HepG2 (cell line): ENCODE results near the gene ABCB8. TPM values are rescaled to one million over a fixed set of nuclear protein-coding genes. Genes with fewer than 3 reads are reported as not detected.

Experiments used
- ARID3A ChIP-seq: IDR thresholded peaks from 2 replicates; pipeline ENCODE4 v1.6.1; 2012; ENCODE audit warnings: low read depth, low read length, improper control_type of control experiment
- HNRNPH1 ChIP-seq: fragments of 200-400 bp; formaldehyde crosslinking; optimal IDR thresholded peaks from 2 replicates; pipeline ENCODE3; 2017; ENCODE audit warnings: mild to moderate bottlenecking, low read depth, low read length
- IKZF4 ChIP-seq: sonication (generic); formaldehyde crosslinking; IDR thresholded peaks from 2 replicates; pipeline ENCODE4 v1.5.1; 2020; ENCODE audit warnings: borderline replicate concordance, mild to moderate bottlenecking, low read depth, missing genetic modification reagents; ENCODE audit errors: not compliant biosample characterization
- MIER3 ChIP-seq: IDR thresholded peaks from 2 replicates; pipeline ENCODE4 v1.6.1; 2016; ENCODE audit warnings: missing compliant biosample characterization, borderline replicate concordance
- NFRKB ChIP-seq: fragments of 450-650 bp; IDR thresholded peaks from 2 replicates; pipeline ENCODE4 v1.6.1; 2017
- SALL1 ChIP-seq: sonication (generic); formaldehyde crosslinking; IDR thresholded peaks from 2 replicates; pipeline ENCODE4 v1.8.0; 2022; ENCODE audit warnings: mild to moderate bottlenecking, missing genetic modification reagents
- SMC3 ChIP-seq: IDR thresholded peaks from 2 replicates; pipeline ENCODE4 v1.6.1; 2011; ENCODE audit warnings: low read length, improper control_type of control experiment
- SRSF1 ChIP-seq: fragments of 200-400 bp; formaldehyde crosslinking; optimal IDR thresholded peaks from 2 replicates; pipeline ENCODE3; 2017; ENCODE audit warnings: mild to moderate bottlenecking, low read depth, low read length, moderate library complexity
- WIZ ChIP-seq: sonication (generic); formaldehyde crosslinking; IDR thresholded peaks from 2 replicates; pipeline ENCODE4 v1.5.1; 2020; ENCODE audit warnings: mild to moderate bottlenecking, missing genetic modification reagents
- ZBTB10 ChIP-seq: sonication (generic); formaldehyde crosslinking; IDR thresholded peaks from 2 replicates; pipeline ENCODE4 v1.4.0; 2020; ENCODE audit warnings: missing genetic modification reagents, borderline replicate concordance
- ZBTB25 ChIP-seq: IDR thresholded peaks from 2 replicates; pipeline ENCODE4 v1.6.1; 2018; ENCODE audit warnings: missing genetic modification reagents
- ZBTB44 ChIP-seq: sonication (generic); formaldehyde crosslinking; IDR thresholded peaks from 2 replicates; pipeline ENCODE4 v1.4.0; 2020; ENCODE audit warnings: missing genetic modification reagents
- ZFY ChIP-seq: sonication (generic); formaldehyde crosslinking; IDR thresholded peaks from 2 replicates; pipeline ENCODE4 v1.4.0; 2020; ENCODE audit warnings: missing genetic modification reagents
- ZNF20 ChIP-seq: sonication (generic); formaldehyde crosslinking; IDR thresholded peaks from 2 replicates; pipeline ENCODE4 v1.4.0; 2020; ENCODE audit warnings: mild to moderate bottlenecking, moderate library complexity, missing genetic modification reagents
- ZNF547 ChIP-seq: sonication (generic); formaldehyde crosslinking; IDR thresholded peaks from 2 replicates; pipeline ENCODE4 v1.5.1; 2020; ENCODE audit warnings: mild to moderate bottlenecking, missing genetic modification reagents
- ZNF557 ChIP-seq: sonication (generic); formaldehyde crosslinking; IDR thresholded peaks from 2 replicates; pipeline ENCODE4 v1.4.0; 2020; ENCODE audit warnings: missing genetic modification reagents
- ZNF720 ChIP-seq: sonication (generic); formaldehyde crosslinking; IDR thresholded peaks from 2 replicates; pipeline ENCODE4 v1.4.0; 2020; ENCODE audit warnings: missing genetic modification reagents
- ZNF781 ChIP-seq: sonication (generic); formaldehyde crosslinking; IDR thresholded peaks from 2 replicates; pipeline ENCODE4 v1.5.1; 2020; ENCODE audit warnings: borderline replicate concordance, mild to moderate bottlenecking, missing genetic modification reagents; ENCODE audit errors: not compliant biosample characterization
- polyA plus RNA-seq, 8 experiments: library from polyadenylated mRNA; depleted of rRNA in 3 of 8; stranded (reverse) in 7 of 8; unstranded in 1 of 8; fragments of >200 nt; fragmentation: Illumina TruSeq in 4 of 8; extraction: Trizol in 4 of 8; gene quantifications; 2 replicates each; pipeline versions ENCODE4 v1.2.1 to v1.2.3, GENCODE V29; 2011 to 2016; ENCODE audit warnings: low read depth in 4 of 8, missing spikeins in 1 of 8, mixed read lengths in 1 of 8; ENCODE audit not compliant: insufficient read depth in 1 of 8
- total RNA-seq, 5 experiments: library from RNA; depleted of rRNA; stranded (reverse); fragments of >200 nt; fragmentation: Illumina TruSeq; extraction: Trizol; gene quantifications; 2 replicates each; pipeline ENCODE4 v1.2.3, GENCODE V29; 2016; ENCODE audit warnings: low read depth in 1 of 5

ABCB8 gene
- total and polyA plus RNA-seq, 2 of the 13 experiments (the other 11 are each of a cell fraction or from before 2014, with no cell fraction given): 6.6 to 16.7 TPM

- TF ChIP-seq ZBTB10: 0 out of 2 replicates have a peak, but pooled peaks have one; percentile 47
- peak; percentile 68 for TF ChIP-seq SALL1
- TF ChIP-seq ZBTB25 (CRISPR knock-in tag): peak; percentile 44; the same call in 1 of the 2 replicates
- peak; percentile 87; the same call in 1 of the 2 replicates for TF ChIP-seq WIZ
- no peak for TF ChIP-seq IKZF4 (CRISPR knock-in tag)
- TF ChIP-seq ARID3A: no peak
- TF ChIP-seq MIER3: no peak
- 0 out of 2 replicates have a peak, but pooled peaks have one; percentile 23 for TF ChIP-seq ZFY (CRISPR knock-in tag)
- TF ChIP-seq ZNF20 (CRISPR knock-in tag): no peak
- no peak for TF ChIP-seq ZNF720
- TF ChIP-seq ZNF781 (CRISPR knock-in tag): peak; percentile 50
- peak; percentile 89; the same call in 1 of the 2 replicates for TF ChIP-seq ZBTB44 (CRISPR knock-in tag)
- no peak for TF ChIP-seq ZNF547 (CRISPR knock-in tag)
- TF ChIP-seq ZNF557 (CRISPR knock-in tag): peak; percentile 62; the same call in 1 of the 2 replicates
- no peak for TF ChIP-seq HNRNPH1
- no peak for TF ChIP-seq NFRKB
- TF ChIP-seq SRSF1: no peak
- no peak for TF ChIP-seq SMC3
Observed at GRCh38 chr7:150983893-150984368, 44.3 kb upstream of the ABCB8 start (continued).
